CD4-positive, alpha-beta T cell treated with Interferon gamma for 1 hour (primary cell): ENCODE data around the gene CAPSL.
"Not testable (repeated sequence)": the region's sequence is repeated elsewhere in the genome, so short reads cannot be mapped to it uniquely, and the experiment has no call there.

Experiments used
- DNase-seq: peaks from one replicate; pipeline ENCODE4 v3.0.0-alpha.2; 2020

CAPSL gene

DNA sequence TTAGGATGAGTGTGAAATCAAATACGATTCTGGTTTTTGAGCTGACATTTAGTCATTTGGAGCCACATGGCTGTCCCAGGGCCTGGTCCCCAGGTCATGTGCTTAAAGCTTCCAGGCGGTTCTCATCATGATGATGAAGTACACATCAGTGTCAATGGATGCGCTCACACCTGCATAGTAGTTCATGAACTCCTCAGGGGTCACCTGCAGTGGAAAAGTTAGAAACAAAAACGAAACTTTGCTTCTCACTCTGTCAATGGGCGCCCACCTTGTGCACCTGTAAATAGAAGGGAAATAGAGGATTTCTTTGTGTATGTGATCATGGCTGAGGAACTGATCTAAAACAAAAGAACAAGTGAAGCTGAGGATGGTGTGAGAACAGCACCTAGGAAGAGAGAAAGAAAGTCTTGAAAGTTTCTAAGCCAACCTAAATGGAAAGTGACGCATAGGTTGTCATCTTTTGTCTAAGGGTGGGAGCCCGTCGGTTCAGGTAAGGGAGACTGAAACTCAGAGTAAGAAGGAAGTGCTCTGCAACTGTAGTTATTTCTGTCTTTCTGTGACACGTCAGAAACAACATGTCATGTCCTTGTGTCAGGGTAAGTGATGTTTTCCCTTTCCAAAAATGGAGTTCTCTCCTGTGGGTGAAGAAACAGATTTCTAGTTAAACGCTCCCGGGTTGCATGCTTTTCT is 33.8 kb downstream of the CAPSL start:
- no peak for DNase-seq

- no peak for DNase-seq
These were observed 34.7 kb downstream of the CAPSL start for GRCh38 chr5:35903631-35904203.

DNA sequence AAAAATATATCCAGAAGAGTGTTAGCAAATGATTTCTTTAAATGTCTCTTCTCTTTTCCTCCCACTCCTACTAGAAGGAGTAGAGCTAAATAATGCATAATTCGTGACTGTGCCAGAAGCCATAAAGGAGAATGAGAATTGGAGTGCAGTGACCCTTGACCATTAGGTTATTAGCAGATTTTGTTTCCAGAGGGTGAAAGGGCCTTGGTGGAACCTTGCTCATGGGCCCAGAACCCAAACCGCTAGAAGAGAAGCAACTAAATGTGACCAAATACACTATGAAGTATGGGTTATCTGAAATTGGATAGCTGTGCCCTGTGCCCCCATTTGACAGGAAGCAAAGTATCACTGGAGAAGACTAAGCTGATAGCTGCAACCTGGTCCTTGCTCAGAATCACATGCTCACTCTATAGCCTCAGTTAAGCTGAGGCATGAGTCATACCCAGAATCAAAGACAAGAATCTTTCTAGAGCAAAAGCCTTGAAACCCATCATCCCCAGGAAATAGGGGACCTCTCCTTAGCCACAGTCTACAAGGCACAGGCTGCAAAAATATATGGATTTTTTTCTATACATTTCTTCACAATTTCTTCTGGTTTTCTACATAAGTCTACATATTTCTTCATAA is 36.3 kb downstream of the CAPSL start:
- DNase-seq, result no peak

GRCh38 chr5:35900972-35901695 is 37.3 kb downstream of the CAPSL start:
- DNase-seq, result no peak

GRCh38 chr5:35899800-35900199 is 38.6 kb downstream of the CAPSL start:
- DNase-seq, result no peak

DNA sequence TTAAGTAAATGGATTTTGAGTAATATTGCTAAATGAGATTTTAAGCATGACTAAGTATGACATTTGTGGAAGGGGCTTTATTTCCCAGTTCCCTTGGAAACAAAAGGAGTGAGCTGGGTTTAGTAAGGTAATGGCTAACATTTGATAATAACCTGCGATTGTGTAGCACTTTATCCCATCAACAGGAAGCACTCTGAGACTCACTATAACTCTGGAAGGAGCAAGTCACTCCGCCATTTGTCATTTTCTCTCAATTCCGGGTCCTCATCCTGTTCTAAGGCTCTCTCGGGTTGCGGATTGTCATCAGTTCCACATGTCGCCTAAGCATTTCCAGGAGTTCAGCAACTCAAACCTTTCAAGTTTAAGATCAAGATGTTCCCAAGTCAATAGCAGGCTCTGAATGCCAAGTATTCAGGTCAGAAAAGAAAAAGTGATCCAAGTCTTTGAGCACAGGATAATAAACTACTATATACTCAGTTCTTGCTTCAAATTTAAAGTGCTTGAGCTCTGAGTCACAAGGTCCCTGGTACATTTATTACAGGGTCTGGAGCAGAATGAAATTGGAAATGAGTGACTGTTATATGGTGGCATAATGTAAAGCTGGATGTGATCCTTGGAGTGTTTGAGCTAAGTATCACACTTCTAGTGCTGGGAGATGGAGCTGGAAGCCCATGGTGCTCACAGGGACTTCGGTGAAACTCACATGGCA is 39.3 kb downstream of the CAPSL start:
- no peak for DNase-seq

- no peak for DNase-seq
These were observed 44.3 kb downstream of the CAPSL start for GRCh38 chr5:35894131-35894530.

DNA sequence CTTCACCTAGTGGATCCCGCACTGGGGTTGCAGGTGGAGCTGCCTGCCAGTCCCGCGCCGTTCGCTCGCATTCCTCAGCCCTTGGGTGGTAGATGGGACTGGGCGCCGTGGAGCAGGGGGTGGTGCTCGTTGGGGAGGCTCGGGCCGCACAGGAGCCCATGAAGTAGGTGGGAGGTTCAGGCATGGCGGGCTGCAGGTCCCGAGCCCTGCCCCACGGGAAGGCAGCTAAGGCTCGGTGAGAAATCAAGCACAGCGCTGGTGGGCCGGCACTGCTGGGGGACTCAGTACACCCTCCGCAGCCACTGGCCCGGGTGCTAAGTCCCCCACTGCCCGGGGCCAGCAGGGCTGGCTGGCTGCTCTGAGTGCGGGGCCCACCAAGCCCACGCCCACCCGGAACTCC is 45.6 kb downstream of the CAPSL start:
- DNase-seq, result not testable (repeated sequence)

DNA sequence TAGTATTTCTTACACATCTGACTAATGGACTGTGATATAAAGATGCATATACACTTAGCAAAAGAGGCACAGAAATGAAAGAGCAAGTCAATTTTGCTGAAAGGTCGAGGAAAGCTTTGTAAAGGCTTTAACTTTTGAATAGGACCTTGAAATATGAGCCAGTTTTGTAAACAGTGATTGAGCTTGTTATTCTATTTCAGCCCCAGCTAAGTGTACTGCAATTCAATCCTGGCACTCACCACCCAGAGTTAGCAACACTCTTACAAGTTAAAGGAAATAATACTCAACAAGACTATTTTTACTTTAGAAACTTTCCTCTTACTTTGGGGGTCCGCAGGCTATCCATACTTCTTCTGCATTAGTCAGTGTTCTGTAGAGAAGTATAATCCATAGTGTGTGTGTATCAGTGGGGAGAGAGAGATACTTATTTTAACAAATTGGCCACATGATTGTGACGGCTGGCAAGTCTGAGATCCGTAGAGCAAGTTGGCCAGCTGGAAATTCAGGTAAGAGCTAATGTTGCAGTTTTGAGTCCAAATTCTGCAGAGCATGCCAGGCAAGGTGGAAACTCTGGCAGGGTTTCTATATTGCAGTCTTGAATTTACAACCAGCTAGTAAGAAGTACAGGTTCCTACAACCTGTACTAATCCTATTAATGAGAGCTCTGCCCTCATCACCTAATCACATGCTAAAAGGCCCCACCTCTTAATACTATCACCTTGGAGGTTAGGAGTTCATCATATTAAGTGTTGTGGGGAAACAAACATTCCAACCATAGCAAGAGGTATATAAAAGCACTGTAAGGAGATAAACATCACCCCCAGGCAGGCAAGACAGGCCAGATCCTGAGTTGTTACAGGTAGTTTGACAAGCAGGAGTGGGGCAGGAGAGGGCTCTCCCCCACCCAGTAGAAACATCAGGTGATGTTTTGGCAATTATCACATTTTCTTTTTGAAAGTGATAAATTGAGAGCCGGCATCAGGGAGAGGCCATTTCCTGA is 48.1 kb downstream of the CAPSL start:
- DNase-seq, result no peak

GRCh38 chr5:35887321-35888100 is 50.9 kb downstream of the CAPSL start:
- no peak for DNase-seq

DNA sequence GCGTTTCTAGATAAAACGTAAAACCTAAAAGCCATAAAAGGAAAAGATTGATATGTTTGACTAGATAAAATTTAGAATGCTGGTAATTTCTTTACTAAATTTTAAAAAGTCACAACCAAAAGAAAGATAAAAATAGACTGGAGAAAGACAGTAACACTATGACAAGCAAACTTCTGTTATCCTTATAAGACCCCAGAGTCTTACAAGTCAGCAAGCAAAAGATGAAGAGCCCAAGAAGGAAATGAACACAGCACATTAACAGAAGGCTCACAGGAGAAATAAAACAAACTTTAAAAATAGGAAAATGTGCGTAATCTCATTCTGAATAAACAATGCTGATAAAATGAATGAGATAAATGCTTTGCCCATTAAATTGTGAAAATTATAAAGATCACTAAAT is 52.0 kb downstream of the CAPSL start:
- no peak for DNase-seq

DNA sequence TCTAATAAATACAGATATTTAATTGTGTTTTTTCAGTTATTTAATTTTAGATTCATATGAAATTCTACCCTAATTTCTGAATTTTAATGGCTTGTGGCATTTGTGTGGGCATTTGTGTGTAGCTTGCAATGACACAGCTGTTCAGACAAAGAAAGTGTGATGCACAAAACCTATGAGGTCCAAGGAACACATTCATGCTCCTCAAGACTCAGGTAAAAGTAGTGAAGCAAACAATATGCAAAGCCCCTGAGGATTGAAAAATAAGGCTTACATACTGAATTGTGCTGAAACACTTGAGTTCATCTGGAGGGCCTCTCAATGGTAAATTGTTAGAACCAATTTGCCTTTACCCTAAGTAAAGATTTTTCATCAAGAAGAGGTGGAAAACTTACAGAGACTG is 53.6 kb downstream of the CAPSL start:
- no peak for DNase-seq

GRCh38 chr5:35884191-35884769 is 54.1 kb downstream of the CAPSL start:
- DNase-seq, result no peak

DNA sequence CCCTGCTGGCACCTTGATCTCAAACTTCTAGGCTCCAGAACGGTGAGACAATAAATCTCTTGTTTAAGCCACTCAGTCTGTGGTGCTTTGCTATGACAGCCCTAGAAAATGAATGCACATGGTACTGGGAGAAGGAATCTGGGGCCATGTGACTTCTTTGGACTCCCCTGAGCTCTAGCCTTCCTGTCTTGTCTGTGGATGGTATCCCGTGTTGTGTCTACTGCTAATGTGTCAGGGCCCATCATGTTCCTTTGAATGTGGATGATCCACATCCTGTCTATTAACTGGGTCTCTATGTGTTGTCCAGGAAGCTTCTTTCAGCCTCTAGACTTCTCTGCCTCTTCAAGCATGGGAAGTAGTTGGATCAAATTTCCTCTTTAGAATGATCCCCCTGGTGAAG is 56.7 kb downstream of the CAPSL start:
- DNase-seq, result no peak

DNA sequence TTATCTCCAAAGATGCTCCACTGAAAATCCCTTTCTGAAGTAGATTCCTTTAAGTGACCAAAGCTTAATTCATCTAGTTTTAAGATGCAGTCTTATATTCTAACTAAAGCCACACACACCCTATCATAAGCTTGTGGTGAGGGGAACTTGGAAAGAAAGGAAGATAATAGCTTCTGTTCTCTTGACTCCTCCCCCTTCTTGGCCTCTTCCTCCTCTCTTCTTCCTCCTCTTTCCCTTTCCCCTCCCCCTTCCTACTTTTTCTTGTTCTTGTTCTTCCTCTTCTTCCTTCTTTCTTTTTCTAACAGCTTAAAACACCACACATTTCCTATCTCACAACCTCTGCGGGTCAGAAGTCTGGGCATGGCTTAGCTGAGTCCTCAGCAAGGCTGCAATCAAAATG is 58.3 kb downstream of the CAPSL start:
- no peak for DNase-seq

DNA sequence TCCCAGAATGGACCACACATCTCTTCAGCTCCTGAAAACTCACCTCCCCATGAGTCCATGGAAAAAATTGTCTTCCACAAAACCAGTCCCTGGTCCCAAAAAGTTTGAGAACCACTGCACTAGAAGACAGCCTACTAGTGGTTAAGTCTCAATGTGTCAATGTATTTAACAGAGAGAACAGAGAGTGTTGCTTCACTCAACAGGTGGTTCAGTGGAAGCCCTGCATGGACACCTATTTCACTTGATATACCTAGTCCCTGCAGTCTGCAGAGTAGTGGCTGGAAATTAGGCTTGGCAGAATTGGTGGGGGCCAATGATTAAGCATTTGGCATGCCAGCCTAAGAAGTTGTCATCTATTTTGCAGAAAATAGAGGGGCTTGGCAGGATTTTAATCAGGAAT is 58.8 kb downstream of the CAPSL start:
- DNase-seq, result no peak

- DNase-seq, result no peak
These were observed 59.3 kb downstream of the CAPSL start for GRCh38 chr5:35879096-35879495.

GRCh38 chr5:35878079-35878478 is 60.3 kb downstream of the CAPSL start:
- DNase-seq, result no peak

DNA sequence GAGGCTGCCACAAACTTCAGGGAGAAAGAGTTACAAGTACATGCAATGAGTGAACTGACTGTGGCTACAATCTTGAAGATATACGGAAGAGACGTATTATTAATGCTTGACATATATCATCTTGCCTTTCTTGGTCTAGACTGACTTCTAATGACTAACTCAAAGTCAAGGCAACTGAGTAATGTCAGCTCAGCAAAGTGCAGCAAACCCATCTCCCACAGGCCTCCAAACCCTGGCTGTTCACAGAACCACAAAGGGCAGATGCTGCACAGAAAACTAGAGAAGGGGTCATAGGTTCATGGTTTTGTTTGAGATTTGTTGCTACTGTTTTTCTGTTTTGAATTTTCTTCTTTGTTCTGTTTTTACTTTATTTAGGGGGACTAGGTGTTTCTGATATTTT is 60.8 kb downstream of the CAPSL start:
- no peak for DNase-seq

- DNase-seq, result no peak
These were observed 61.5 kb downstream of the CAPSL start for GRCh38 chr5:35876922-35877321.

GRCh38 chr5:35876454-35876853 is 62.0 kb downstream of the CAPSL start:
- DNase-seq, result no peak
